ENCODE results near the gene HSD11B1. TPM values are rescaled to one million over a fixed set of nuclear protein-coding genes. Genes with fewer than 3 reads are reported as not detected.

HSD11B1 gene
- polyA plus RNA-seq, 3 donors = not detected

GRCh38 chr1:209672705-209673630, 31.7 kb upstream of the HSD11B1 start:
- peaks cover 70% of the 10 kb centered on the region for H3K4me1 Mint-ChIP-seq

More at GRCh38 chr1:209672705-209673630, 31.7 kb upstream of the HSD11B1 start:
- 40% methylated on average over 4 of the region's 5 CpGs for WGBS (ENCODE audit: insufficient coverage)
- Histone ChIP-seq H3K9ac (ENCODE audit: insufficient read depth, low read length, poor library complexity, severe bottlenecking) (peak overlapping the region; percentile 44), H3K36me3 (replicated peaks in 1 of 2; ENCODE audit: control insufficient read depth in 1 of 2, insufficient read depth in 2 of 2, low read length in 2 of 2) (no peaks in the 10 kb centered on the region), H3K27ac (ENCODE audit: low read depth in 1 of 2, low read length in 2 of 2) (peak overlapping the region; percentile 34 to 90), H2AFZ (ENCODE audit: insufficient read depth, low read depth, low read length, poor library complexity, severe bottlenecking) (no peak overlapping the region), H3K4me3 (replicated peaks in 1 of 3; ENCODE audit: low read depth in 2 of 3, low read length in 3 of 3) (no peak overlapping the region), H3K27me3 (ENCODE audit: control insufficient read depth in 2 of 2, insufficient read depth in 2 of 2, low read length in 2 of 2) (peaks cover 24 to 46% of the 10 kb centered on the region in 2 donors), H3K9me3 (replicated peaks in 1 of 2; ENCODE audit: control insufficient read depth in 1 of 2, insufficient read depth in 1 of 2, low read length in 2 of 2) (no peaks in the 10 kb centered on the region), H3K4me2 (replicated peaks; ENCODE audit: extremely low read depth, low read length, poor library complexity, severe bottlenecking) (peak overlapping the region; percentile 77), H3K4me1 (ENCODE audit: control insufficient read depth in 1 of 2, insufficient read depth in 2 of 2, low read length in 2 of 2) (peaks cover 50 to 56% of the 10 kb centered on the region in 2 donors), H4K20me1 (ENCODE audit: insufficient read depth, low read length) (peaks cover 9% of the 10 kb centered on the region), H3K79me2 (ENCODE audit: insufficient read depth, low read length) (no peaks in the 10 kb centered on the region)
- Mint-ChIP-seq H3K27me3 (ENCODE audit: low read depth in 3 of 3) (peaks cover 45 to 53% (median 47%) of the 10 kb centered on the region in 3 donors), H3K36me3 (peaks cover 13 to 44% of the 10 kb centered on the region in 2 donors), H3K9me3 (peaks cover 4 to 31% (median 15%) of the 10 kb centered on the region in 7 donors), H3K27ac (peak overlapping the region; percentile 92 to 98 (median 96)), H3K4me3 (peak overlapping the region; percentile 94 to 96)
- TF ChIP-seq CTCF (IDR thresholded peaks at IDR 0.05) = no peak
- intact Hi-C loops (cut with micrococcal nuclease) = loop anchor here (1.0 to 10.0 kb wide), 4 partner anchors 13 to 94 kb away; no protein-coding TSS in a partner anchor
- peak; percentile 96 to 100 (median 99) for DNase-seq

Data from CD14-positive monocyte (primary cell).